CD14-positive monocyte (primary cell): Measurements from ENCODE around the gene PBX4. TPM values are rescaled to one million over a fixed set of nuclear protein-coding genes. Genes with fewer than 3 reads are reported as not detected.

ENCODE experiments used
- DNase-seq, 3 donors: peaks; one replicate each; pipeline ENCODE4 v3.0.0-alpha.2; 2011 to 2022
- H2AFZ ChIP-seq: 2 replicates; pipeline ENCODE4 v1.6.0; 2012; ENCODE audit warnings: mild to moderate bottlenecking, low read depth, low read length, inconsistent platforms; ENCODE audit not compliant: insufficient read depth, poor library complexity, severe bottlenecking
- H3K27ac ChIP-seq, 2 donors: 1 replicate in 1 of 2; 2 replicates in 1 of 2; pipeline ENCODE4 v1.5.1; 2012 to 2013; ENCODE audit warnings: low read length in 2 of 2, control low read depth in 1 of 2, inconsistent platforms in 1 of 2, low read depth in 1 of 2, mild to moderate bottlenecking in 1 of 2
- H3K27me3 ChIP-seq, 2 donors: one replicate each; pipeline versions ENCODE4 v1.6.0 to v1.6.1; 2011 to 2013; ENCODE audit warnings: low read length in 2 of 2; ENCODE audit not compliant: control insufficient read depth in 2 of 2, insufficient read depth in 2 of 2
- H3K36me3 ChIP-seq, 2 donors: replicated peaks in 1 of 2; 1 replicate in 1 of 2; 2 replicates in 1 of 2; pipeline versions ENCODE4 v1.5.1 to v1.6.1; 2012 to 2013; ENCODE audit warnings: low read length in 2 of 2, control low read depth in 1 of 2, inconsistent platforms in 1 of 2, mild to moderate bottlenecking in 1 of 2; ENCODE audit not compliant: insufficient read depth in 2 of 2, control insufficient read depth in 1 of 2
- H3K4me1 ChIP-seq, 2 donors: 1 replicate in 1 of 2; 2 replicates in 1 of 2; pipeline versions ENCODE4 v1.5.1 to v1.6.1; 2012 to 2013; ENCODE audit warnings: low read length in 2 of 2, control low read depth in 1 of 2, inconsistent platforms in 1 of 2, mild to moderate bottlenecking in 1 of 2, moderate library complexity in 1 of 2; ENCODE audit not compliant: insufficient read depth in 2 of 2, control insufficient read depth in 1 of 2
- H3K4me2 ChIP-seq: replicated peaks from 2 replicates; pipeline ENCODE3; 2012; ENCODE audit warnings: low read length, moderate library complexity, mild to moderate bottlenecking; ENCODE audit not compliant: poor library complexity, severe bottlenecking; ENCODE audit errors: extremely low read depth
- H3K4me3 ChIP-seq, 3 experiments: fragments of 200-600 bp in 1 of 3; sonication (generic) in 1 of 3; replicated peaks in 1 of 3; 1 replicate in 2 of 3; 2 replicates in 1 of 3; pipeline ENCODE4 v1.5.1; 2011 to 2013; ENCODE audit warnings: low read length in 3 of 3, mild to moderate bottlenecking in 3 of 3, control low read depth in 2 of 3, low read depth in 2 of 3, inconsistent platforms in 1 of 3, moderate library complexity in 1 of 3
- H3K79me2 ChIP-seq: 2 replicates; pipeline ENCODE4 v1.6.0; 2012; ENCODE audit warnings: mild to moderate bottlenecking, control low read depth, inconsistent platforms, low read length, moderate library complexity; ENCODE audit not compliant: insufficient read depth
- H3K9ac ChIP-seq: 2 replicates; pipeline ENCODE4 v1.6.0; 2017; ENCODE audit warnings: low read length, mild to moderate bottlenecking; ENCODE audit not compliant: insufficient read depth, poor library complexity, severe bottlenecking
- H3K9me3 ChIP-seq, 2 donors: replicated peaks in 1 of 2; 1 replicate in 1 of 2; 2 replicates in 1 of 2; pipeline versions ENCODE4 v1.5.1 to v1.6.1; 2012 to 2013; ENCODE audit warnings: low read length in 2 of 2, control low read depth in 1 of 2; ENCODE audit not compliant: control insufficient read depth in 1 of 2, insufficient read depth in 1 of 2
- H4K20me1 ChIP-seq: 2 replicates; pipeline ENCODE4 v1.6.0; 2012; ENCODE audit warnings: mild to moderate bottlenecking, low read length, control low read depth, moderate library complexity; ENCODE audit not compliant: insufficient read depth
- H3K27ac Mint-ChIP-seq, 7 donors: one replicate each; pipeline ENCODE4 v1.8.0; 2020; ENCODE audit warnings: mild to moderate bottlenecking in 7 of 7, mixed read lengths in 7 of 7, moderate library complexity in 6 of 7, inconsistent platforms in 2 of 7
- H3K27me3 Mint-ChIP-seq, 3 donors: one replicate each; pipeline ENCODE4 v1.8.0; 2021 to 2022; ENCODE audit warnings: low read depth in 3 of 3, mild to moderate bottlenecking in 3 of 3, mixed read lengths in 3 of 3, moderate library complexity in 3 of 3, inconsistent platforms in 1 of 3
- H3K36me3 Mint-ChIP-seq, 2 donors: one replicate each; pipeline ENCODE4 v1.8.0; 2020; ENCODE audit warnings: mixed read lengths in 2 of 2, inconsistent platforms in 1 of 2, mild to moderate bottlenecking in 1 of 2
- H3K4me1 Mint-ChIP-seq: one replicate; pipeline ENCODE4 v1.8.0; 2020; ENCODE audit warnings: mild to moderate bottlenecking, mixed read lengths
- H3K4me3 Mint-ChIP-seq, 2 donors: one replicate each; pipeline ENCODE4 v1.8.0; 2020; ENCODE audit warnings: mild to moderate bottlenecking in 2 of 2, mixed read lengths in 2 of 2, moderate library complexity in 1 of 2
- H3K9me3 Mint-ChIP-seq, 7 donors: one replicate each; pipeline ENCODE4 v1.8.0; 2020 to 2022; ENCODE audit warnings: mixed read lengths in 7 of 7, mild to moderate bottlenecking in 6 of 7, moderate library complexity in 6 of 7, inconsistent platforms in 2 of 7
- WGBS: methylation state at CpG from one replicate; pipeline ENCODE4 v1.1.5; 2013; ENCODE audit warnings: missing lambda C conversion rate; ENCODE audit not compliant: insufficient coverage; 5-methylcytosine and 5-hydroxymethylcytosine counted together
- intact Hi-C, 2 donors: fragments of 100-400 bp; cut with micrococcal nuclease; formaldehyde crosslinking; loops; one replicate each; pipeline versions ENCODE4 v1.15.0 to v1.15.1; 2023
- polyA plus RNA-seq, 3 donors: library from polyadenylated mRNA; depleted of rRNA in 1 of 3; unstranded in 2 of 3; stranded (reverse) in 1 of 3; fragments of 300-500 nt in 2 of 3; fragments of >200 nt in 1 of 3; fragmentation: Illumina TruSeq in 2 of 3; gene quantifications; 1 replicate in 2 of 3; 2 replicates in 1 of 3; pipeline ENCODE4 v1.2.3, GENCODE V29; 2012 to 2021
- TF ChIP-seq, protein P1 (sequence below): fragments of 200-600 bp; IDR thresholded peaks from one replicate; pipeline ENCODE4 v1.8.0; 2022; ENCODE audit warnings: antibody characterized with exemption, mild to moderate bottlenecking

The PBX4 gene
- polyA plus RNA-seq, 3 donors = 2.4 TPM; not detected in 2

DNA sequence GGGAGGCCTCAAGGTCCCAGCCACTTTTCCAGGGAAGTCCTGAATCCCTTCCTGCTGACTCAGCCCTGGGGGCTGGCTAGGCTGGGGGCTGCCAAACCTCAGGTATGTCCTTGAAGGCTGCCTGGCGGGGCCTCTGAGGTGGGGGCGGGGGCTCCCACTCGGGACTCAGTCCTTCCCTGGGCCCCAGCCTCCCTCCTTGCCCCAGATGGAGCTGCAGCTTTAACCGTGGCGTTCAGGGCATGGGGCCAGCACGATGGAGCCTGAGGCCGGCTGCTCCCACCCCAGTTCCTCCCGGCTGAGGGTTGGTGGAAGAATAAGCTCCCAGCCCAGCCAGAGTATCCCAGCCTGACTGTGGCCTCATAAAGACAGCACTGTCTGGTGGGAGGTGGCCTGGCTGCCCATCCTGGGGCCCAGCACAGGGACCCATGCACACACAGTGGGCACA lies 68.0 kb downstream of the PBX4 start:
- WGBS = 79% methylated on average over 6 of the region's 8 CpGs
- H3K27me3 ChIP-seq = no peaks in the 10 kb centered on the region
- peaks cover 0 to 3% of the 10 kb centered on the region in 2 donors for H3K4me1 ChIP-seq
- no peak overlapping the region for H3K27ac ChIP-seq
- H4K20me1 ChIP-seq = no peaks in the 10 kb centered on the region
- H3K9me3 ChIP-seq = peaks cover 0 to 6% of the 10 kb centered on the region in 2 donors
- H3K9ac ChIP-seq = no peak overlapping the region
- Mint-ChIP-seq H3K27ac (peak overlapping the region in 1 of 7 donors; percentile 10), H3K4me3 (no peak overlapping the region), H3K9me3 (peaks cover 3 to 6% (median 5%) of the 10 kb centered on the region in 7 donors), H3K36me3 (no peaks in the 10 kb centered on the region), H3K27me3 (peaks cover 2 to 4% (median 3%) of the 10 kb centered on the region in 3 donors), H3K4me1 (peaks cover 6% of the 10 kb centered on the region)
- no peak for DNase-seq
- TF ChIP-seq, protein P1, sequence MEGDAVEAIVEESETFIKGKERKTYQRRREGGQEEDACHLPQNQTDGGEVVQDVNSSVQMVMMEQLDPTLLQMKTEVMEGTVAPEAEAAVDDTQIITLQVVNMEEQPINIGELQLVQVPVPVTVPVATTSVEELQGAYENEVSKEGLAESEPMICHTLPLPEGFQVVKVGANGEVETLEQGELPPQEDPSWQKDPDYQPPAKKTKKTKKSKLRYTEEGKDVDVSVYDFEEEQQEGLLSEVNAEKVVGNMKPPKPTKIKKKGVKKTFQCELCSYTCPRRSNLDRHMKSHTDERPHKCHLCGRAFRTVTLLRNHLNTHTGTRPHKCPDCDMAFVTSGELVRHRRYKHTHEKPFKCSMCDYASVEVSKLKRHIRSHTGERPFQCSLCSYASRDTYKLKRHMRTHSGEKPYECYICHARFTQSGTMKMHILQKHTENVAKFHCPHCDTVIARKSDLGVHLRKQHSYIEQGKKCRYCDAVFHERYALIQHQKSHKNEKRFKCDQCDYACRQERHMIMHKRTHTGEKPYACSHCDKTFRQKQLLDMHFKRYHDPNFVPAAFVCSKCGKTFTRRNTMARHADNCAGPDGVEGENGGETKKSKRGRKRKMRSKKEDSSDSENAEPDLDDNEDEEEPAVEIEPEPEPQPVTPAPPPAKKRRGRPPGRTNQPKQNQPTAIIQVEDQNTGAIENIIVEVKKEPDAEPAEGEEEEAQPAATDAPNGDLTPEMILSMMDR = no peak
- no peak overlapping the region for H2AFZ ChIP-seq
- H3K36me3 ChIP-seq = no peaks in the 10 kb centered on the region
- no peaks in the 10 kb centered on the region for H3K79me2 ChIP-seq
- intact Hi-C loops = no loop called here
- no peak overlapping the region for H3K4me3 ChIP-seq
- H3K4me2 ChIP-seq = no peak overlapping the region

GRCh38 chr19:19549804-19550464 lies 68.6 kb downstream of the PBX4 start:
- H3K27me3 ChIP-seq = no peaks in the 10 kb centered on the region
- H3K9ac ChIP-seq = no peak overlapping the region
- no peak overlapping the region for H3K4me3 Mint-ChIP-seq
- H3K4me1 ChIP-seq = peaks cover 0 to 3% of the 10 kb centered on the region in 2 donors
- H3K4me1 Mint-ChIP-seq = peaks cover 6% of the 10 kb centered on the region
- no peaks in the 10 kb centered on the region for H4K20me1 ChIP-seq
- no peak overlapping the region for H3K27ac ChIP-seq
- no peak overlapping the region for H2AFZ ChIP-seq
- H3K9me3 Mint-ChIP-seq = peaks cover 5 to 8% (median 6%) of the 10 kb centered on the region in 7 donors
- no peak overlapping the region for H3K4me3 ChIP-seq
- no peaks in the 10 kb centered on the region for H3K36me3 Mint-ChIP-seq
- H3K79me2 ChIP-seq = no peaks in the 10 kb centered on the region
- 81% methylated on average over 20 of the region's 23 CpGs for WGBS
- peaks cover 2 to 4% (median 3%) of the 10 kb centered on the region in 3 donors for H3K27me3 Mint-ChIP-seq
- no peak overlapping the region for H3K4me2 ChIP-seq
- intact Hi-C loops = no loop called here
- TF ChIP-seq, protein P1 = no peak
- H3K27ac Mint-ChIP-seq = peak overlapping the region in 1 of 7 donors; percentile 21
- H3K36me3 ChIP-seq = no peaks in the 10 kb centered on the region
- H3K9me3 ChIP-seq = peaks cover 0 to 11% of the 10 kb centered on the region in 2 donors
- DNase-seq = peak in 2 of 3 donors; percentile 15 to 58
